LNCAP (cell line): ENCODE measurements around the gene PRSS12.

ENCODE experiments used
- CTCF ChIP-seq: fragments of 450-650 bp; IDR thresholded peaks from 2 replicates; pipeline ENCODE4 v1.5.1; 2017; ENCODE audit warnings: mild to moderate bottlenecking

PRSS12 gene

GRCh38 chr4:118340109-118340508 lies 12.7 kb downstream of the PRSS12 start:
- TF ChIP-seq CTCF = no peak

GRCh38 chr4:118338981-118339765 lies 13.6 kb downstream of the PRSS12 start:
- TF ChIP-seq CTCF = no peak

- TF ChIP-seq CTCF = no peak
Observed at GRCh38 chr4:118338518-118338917, 14.3 kb downstream of the PRSS12 start.

- no peak for TF ChIP-seq CTCF
Observed at GRCh38 chr4:118337954-118338353, 14.8 kb downstream of the PRSS12 start.

- TF ChIP-seq CTCF = no peak
Observed at GRCh38 chr4:118335774-118336173, 17.0 kb downstream of the PRSS12 start.

GRCh38 chr4:118335324-118335723 lies 17.5 kb downstream of the PRSS12 start:
- no peak for TF ChIP-seq CTCF

GRCh38 chr4:118331352-118331751 lies 21.5 kb downstream of the PRSS12 start:
- TF ChIP-seq CTCF = no peak

- no peak for TF ChIP-seq CTCF
Observed at GRCh38 chr4:118329849-118330248, 23.0 kb downstream of the PRSS12 start.
